C4-2B (cell line): ENCODE measurements around the gene KRTAP6-2.

Experiments used
- H3K27ac ChIP-seq: fragments of 450-650 bp; 2 replicates; pipeline ENCODE4 v1.5.1; 2017
- ZFX ChIP-seq: fragments of 450-650 bp; IDR thresholded peaks from 2 replicates; pipeline ENCODE4 v1.6.1; 2017
- TF ChIP-seq, protein P1 (sequence below): fragments of 450-650 bp; conservative IDR thresholded peaks from 2 replicates; pipeline ENCODE4 v1.5.1; 2017; ENCODE audit warnings: mild to moderate bottlenecking

Gene KRTAP6-2

DNA sequence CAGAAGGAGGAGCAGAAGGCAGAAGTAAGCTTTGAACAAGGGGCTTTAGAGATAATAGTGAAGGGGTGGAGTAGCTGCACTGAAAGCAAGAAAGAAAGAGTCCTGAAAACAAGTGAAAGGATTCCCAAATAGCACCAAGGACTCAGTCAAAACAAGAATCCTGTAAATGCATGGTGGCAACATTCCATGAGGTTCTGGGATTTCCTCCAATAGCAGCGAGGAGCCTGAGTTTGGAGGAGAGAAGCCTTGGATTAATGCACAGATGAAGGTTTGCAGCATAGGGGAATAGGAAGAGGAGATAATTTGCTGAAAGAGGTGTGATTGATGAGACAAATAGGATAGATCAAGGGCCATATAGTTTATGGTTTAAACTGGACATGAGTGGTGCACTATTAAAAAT lies 19.4 kb downstream of the KRTAP6-2 start:
- TF ChIP-seq ZFX, result no peak
- TF ChIP-seq, protein P1, sequence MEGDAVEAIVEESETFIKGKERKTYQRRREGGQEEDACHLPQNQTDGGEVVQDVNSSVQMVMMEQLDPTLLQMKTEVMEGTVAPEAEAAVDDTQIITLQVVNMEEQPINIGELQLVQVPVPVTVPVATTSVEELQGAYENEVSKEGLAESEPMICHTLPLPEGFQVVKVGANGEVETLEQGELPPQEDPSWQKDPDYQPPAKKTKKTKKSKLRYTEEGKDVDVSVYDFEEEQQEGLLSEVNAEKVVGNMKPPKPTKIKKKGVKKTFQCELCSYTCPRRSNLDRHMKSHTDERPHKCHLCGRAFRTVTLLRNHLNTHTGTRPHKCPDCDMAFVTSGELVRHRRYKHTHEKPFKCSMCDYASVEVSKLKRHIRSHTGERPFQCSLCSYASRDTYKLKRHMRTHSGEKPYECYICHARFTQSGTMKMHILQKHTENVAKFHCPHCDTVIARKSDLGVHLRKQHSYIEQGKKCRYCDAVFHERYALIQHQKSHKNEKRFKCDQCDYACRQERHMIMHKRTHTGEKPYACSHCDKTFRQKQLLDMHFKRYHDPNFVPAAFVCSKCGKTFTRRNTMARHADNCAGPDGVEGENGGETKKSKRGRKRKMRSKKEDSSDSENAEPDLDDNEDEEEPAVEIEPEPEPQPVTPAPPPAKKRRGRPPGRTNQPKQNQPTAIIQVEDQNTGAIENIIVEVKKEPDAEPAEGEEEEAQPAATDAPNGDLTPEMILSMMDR, result no peak
- H3K27ac ChIP-seq, result peak overlapping the region; percentile 27; the same call in 1 of the 2 replicates

DNA sequence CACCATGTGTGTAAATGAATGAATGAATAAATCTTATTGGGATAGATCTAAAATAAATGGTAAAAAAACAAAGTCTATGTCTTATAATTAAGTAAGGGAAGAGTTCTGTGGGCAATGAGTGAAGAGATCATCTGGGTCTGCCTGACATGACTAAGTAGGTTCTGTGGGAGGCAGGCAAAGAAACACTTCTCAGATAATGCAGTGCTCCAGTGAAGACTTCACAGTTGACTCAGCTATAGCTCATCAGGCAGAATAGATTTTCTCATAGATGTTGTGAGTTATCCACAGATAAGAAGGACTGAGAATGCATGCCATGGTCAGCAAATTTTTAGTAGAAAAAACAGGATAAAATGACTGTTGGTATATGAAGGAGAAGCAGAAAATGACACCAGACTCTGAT lies 20.9 kb downstream of the KRTAP6-2 start:
- TF ChIP-seq ZFX, result no peak
- TF ChIP-seq, protein P1, result no peak
- H3K27ac ChIP-seq, result no peak overlapping the region; the same call in 1 of the 2 replicates

DNA sequence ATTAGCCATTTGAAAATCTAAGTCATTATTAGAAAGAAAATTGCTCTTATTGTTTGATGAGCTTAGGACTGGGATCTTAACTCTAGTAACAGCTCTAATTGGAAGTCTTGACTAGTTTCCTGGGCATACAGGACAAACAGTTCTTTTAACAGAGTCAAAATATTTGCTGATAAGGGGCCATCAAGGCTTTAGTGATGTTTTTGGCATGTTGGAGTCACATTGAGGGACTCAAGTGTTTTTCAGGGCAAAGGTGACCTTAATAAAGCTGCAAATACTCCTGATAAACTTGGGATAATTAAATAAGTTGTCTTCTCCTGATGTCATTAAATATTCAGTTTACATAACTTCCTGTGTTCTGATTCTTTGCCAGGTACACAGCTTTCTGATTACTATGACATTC lies 31.1 kb downstream of the KRTAP6-2 start:
- no peak for TF ChIP-seq ZFX
- TF ChIP-seq, protein P1, result no peak
- H3K27ac ChIP-seq, result no peak overlapping the region

DNA sequence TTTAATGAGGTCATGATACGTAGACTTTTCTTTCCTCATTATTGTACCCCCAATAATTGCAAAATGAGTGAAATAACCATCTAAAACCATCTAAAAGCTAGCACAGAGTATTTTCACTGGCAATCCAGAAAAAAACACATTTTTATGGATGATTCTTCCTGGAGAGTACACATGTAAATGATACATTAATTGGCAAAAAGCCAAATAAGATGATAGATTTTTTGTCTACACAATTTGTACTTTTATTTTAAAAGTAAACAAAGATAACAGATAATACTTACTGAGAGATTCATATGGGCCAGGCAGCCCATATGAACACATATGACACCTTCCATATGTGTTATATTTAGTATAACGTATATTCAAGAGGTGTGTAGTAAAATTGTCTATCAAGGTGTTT lies 35.1 kb downstream of the KRTAP6-2 start:
- TF ChIP-seq, protein P1, result no peak
- no peak for TF ChIP-seq ZFX
- H3K27ac ChIP-seq, result no peak overlapping the region

DNA sequence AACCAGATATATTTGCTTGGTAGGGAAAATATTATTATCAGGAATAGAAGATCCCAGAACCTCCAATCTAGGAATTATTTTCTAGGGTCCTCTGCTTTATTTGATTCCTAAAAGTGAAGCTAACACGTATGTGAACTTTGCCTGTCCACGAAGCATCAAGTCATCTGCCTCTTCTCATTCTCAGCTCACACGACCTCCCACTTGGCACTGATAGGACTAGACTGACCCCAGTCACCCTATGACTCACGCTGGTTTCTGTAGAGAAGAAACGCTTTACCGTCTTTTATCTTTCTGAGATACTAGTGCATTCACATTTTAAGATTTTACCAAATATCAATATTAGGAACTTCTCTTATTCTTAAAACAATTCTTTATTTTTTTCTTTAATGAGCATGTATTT lies 35.6 kb downstream of the KRTAP6-2 start:
- H3K27ac ChIP-seq, result no peak overlapping the region
- TF ChIP-seq, protein P1, result no peak

DNA sequence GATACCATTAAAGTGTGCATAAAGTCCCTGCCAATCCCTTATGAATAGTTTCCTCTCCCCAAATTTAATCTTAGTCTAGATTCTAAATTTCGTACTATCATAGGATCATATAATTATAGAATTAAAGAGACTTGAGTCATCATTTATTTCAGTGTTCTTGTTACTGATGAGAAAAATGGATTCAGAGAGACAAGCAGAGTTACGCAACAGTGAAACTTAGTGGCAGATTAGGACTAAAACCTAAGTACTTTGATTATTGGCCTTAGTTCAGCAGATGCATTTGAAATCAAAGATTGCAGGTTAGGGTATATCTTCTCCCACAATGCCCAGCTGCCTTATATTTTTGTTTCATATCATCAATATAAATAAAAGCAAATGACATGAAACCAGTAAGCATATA lies 36.7 kb downstream of the KRTAP6-2 start:
- no peak for TF ChIP-seq ZFX
- TF ChIP-seq, protein P1, result no peak
- H3K27ac ChIP-seq, result no peak overlapping the region

DNA sequence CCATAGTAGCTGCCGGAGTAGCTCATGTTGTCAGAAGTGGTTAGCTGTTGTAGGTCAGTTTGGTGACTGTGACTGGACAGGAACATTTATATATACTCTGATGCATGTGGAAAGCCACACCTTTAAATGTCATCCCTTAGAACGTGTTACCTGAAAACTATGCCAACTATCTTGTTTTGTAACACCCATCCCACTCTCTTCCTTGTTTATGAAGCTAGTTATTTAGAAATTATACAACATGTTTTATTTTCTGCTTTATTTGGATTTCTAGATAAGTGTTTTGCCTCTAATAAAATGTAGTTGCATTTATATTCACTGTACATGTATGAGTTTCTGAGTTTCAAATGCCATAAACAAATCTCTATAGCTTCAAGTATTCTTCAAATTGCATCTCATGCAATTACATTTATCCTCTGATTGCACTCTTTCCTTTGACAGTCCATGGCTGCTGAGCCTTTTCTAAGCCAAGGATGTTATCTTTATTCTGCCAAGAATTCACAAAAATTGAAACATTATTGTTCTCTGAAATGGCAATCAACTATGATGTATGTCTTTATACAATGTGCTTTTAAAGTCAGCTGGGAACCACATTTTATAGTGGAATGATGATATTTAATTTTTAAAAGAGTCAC lies 37.3 kb downstream of the KRTAP6-2 start, which contains the start of gene KRTAP19-7:
Gene KRTAP19-7, minus strand, starts transcription at position 51 of the 632 bp plus-strand sequence. Its CDS starts 25 bp downstream, at position 26.
- H3K27ac ChIP-seq, result no peak within 1 kb of the TSS
- no peak for TF ChIP-seq ZFX
- TF ChIP-seq, protein P1, result no peak
